Activated CD4-positive, alpha-beta T cell treated with anti-CD3 and anti-CD28 coated beads, Interleukin-2, Interleukin-4, amounts not matched to agents 100 ng/mL and 50 ng/mL, durations not matched to agents 16 hours and 8 hours (primary cell): ENCODE results near the gene CACNA1D.

ENCODE experiments used
- DNase-seq: peaks from one replicate; pipeline ENCODE4 v3.0.0-alpha.2; 2020; ENCODE audit warnings: low spot score

CACNA1D gene

GRCh38 chr3:53809267-53809666 is 314.9 kb downstream of the CACNA1D start:
- no peak for DNase-seq

DNA sequence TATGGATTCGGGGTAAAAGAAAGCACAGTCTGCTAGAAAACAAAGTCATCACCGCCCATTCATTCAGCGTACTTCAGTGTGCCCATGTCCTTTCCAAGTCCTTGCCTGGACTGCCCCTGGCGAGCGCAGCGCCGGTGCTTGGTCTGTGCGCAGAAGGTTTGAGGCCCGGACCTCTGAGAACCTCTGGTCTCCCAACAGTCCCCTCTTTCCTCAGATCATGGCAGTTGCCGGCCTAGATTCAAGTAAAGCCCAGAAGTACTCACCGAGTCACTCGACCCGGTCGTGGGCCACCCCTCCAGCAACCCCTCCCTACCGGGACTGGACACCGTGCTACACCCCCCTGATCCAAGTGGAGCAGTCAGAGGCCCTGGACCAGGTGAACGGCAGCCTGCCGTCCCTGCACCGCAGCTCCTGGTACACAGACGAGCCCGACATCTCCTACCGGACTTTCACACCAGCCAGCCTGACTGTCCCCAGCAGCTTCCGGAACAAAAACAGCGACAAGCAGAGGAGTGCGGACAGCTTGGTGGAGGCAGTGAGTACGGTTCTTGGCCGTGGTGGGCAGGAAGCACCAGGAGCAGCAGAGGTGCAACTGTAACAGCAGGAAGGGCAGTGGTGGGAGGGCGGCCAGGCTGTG is 315.5 kb downstream of the CACNA1D start:
- no peak for DNase-seq

DNA sequence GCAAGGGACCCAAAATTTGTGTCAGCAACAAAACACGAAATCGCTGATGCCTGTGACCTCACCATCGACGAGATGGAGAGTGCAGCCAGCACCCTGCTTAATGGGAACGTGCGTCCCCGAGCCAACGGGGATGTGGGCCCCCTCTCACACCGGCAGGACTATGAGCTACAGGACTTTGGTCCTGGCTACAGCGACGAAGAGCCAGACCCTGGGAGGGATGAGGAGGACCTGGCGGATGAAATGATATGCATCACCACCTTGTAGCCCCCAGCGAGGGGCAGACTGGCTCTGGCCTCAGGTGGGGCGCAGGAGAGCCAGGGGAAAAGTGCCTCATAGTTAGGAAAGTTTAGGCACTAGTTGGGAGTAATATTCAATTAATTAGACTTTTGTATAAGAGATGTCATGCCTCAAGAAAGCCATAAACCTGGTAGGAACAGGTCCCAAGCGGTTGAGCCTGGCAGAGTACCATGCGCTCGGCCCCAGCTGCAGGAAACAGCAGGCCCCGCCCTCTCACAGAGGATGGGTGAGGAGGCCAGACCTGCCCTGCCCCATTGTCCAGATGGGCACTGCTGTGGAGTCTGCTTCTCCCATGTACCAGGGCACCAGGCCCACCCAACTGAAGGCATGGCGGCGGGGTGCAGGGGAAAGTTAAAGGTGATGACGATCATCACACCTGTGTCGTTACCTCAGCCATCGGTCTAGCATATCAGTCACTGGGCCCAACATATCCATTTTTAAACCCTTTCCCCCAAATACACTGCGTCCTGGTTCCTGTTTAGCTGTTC is 316.9 kb downstream of the CACNA1D start:
- DNase-seq = no peak

DNA sequence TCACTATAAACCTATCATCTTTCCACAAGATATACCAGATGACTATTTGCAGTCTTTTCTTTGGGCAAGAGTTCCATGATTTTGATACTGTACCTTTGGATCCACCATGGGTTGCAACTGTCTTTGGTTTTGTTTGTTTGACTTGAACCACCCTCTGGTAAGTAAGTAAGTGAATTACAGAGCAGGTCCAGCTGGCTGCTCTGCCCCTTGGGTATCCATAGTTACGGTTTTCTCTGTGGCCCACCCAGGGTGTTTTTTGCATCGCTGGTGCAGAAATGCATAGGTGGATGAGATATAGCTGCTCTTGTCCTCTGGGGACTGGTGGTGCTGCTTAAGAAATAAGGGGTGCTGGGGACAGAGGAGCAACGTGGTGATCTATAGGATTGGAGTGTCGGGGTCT is 318.0 kb downstream of the CACNA1D start:
- no peak for DNase-seq

DNA sequence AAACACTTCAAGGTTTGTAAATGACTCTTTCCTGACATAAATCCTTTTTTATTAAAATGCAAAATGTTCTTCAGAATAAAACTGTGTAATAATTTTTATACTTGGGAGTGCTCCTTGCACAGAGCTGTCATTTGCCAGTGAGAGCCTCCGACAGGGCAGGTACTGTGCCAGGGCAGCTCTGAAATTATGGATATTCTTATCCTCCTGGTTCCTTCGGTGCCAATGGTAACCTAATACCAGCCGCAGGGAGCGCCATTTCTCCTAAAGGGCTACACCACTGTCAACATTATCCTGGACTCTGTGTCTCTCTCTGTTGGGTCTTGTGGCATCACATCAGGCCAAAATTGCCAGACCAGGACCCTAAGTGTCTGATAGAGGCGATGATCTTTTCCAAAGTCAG is 318.8 kb downstream of the CACNA1D start:
- no peak for DNase-seq

- DNase-seq = no peak
Observed at GRCh38 chr3:53813876-53814275, 319.5 kb downstream of the CACNA1D start.

DNA sequence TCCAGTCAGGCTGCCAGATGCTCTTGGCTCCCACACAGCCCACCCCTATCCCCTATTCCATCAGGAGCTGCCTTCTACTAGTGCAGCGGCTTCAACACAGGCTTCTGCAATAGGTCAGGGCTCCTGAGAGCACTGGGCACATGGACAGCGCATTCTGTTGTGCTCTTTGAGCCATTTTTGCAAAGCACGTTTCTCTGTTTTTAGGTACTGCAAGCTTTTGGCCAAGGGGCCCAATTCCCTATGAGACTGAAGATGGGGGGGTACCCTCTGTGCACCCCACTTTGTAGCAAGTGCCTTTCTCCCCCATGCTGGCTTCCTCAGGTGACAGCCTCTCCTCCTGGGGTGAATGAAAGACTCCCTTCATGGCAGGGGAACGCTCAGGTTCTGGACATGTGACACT is 320.7 kb downstream of the CACNA1D start:
- DNase-seq = no peak

DNA sequence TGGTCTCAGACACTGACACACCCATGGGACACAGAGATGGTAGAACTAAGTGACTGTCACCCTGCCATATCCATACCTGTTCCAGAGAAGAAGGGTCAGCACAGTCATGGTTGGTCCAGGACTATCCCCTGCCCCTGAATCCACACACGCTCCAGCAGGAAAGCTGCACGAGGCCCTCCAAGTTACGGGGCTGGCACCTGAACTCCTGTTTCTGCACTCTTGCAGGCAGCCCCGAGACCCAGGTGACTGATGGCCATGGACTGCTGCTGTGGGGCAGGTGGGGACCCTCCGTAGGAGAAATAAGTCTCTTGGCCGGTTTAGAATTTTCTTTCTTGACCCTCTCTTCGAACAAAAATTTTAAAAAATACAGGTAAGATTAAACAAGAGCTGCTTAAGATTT is 321.2 kb downstream of the CACNA1D start:
- no peak for DNase-seq

GRCh38 chr3:53816425-53816824 is 322.0 kb downstream of the CACNA1D start:
- DNase-seq = no peak

DNA sequence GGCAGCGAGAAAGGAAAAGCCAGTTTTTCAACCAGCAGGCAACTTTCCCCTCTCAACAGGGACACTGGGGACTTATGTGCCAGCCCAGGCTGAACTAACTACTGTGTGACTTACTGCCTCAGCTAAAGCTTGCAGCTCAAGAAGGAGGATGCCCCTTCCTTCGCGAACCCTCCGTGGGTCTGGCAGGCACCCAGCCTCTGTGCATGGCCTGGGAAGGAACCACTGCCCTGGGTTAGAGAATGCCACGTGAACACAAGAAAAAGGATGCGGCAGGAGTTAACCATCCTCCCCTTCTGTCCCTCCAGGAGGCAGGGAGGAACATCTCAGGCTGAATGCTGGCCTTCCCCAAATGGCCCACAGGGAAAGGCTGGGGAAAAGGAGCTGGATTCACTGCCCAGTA is 322.8 kb downstream of the CACNA1D start:
- no peak for DNase-seq

DNA sequence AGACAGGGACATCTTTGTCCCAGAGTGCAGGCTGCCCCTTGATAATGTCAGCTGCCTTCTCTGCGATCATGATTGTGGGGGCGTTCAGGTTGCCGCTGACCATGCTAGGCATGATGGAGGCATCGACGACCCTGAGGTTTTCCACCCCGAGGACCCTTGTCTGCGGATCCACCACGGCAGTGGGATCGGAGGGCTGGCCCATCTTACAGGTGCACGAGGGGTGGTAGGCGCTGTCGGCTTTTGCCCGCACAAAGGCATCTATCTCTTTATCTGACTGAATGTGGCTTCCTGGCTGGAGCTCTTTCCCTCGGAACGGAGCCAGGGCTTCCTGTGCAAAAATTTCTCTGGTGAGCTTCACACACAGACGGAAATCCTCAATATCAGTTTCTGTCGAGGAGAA is 323.4 kb downstream of the CACNA1D start:
- no peak for DNase-seq

GRCh38 chr3:53818221-53819162 is 324.1 kb downstream of the CACNA1D start:
- no peak for DNase-seq

GRCh38 chr3:53819163-53819868 is 324.9 kb downstream of the CACNA1D start:
- DNase-seq = no peak

DNA sequence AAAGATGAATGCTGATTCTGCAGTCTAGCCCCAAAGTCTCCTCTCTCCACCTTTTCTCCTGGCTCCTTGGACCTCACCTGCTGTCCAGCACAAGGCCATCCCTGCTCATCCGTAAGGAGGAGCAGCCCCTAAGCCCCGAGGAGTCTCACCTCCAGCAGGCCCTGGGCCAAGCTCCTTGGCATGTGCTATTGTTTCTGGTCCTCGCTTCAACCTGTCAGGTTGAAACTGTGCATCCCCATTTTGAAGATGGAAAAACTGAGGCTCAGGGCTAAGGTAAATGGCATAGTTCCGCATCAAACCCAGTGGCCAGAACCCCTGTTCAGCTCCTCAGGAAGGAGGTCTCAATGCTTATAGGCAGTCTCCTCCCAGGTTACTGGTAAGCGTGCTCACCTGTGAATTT is 325.7 kb downstream of the CACNA1D start:
- no peak for DNase-seq

GRCh38 chr3:53820756-53821580 is 326.6 kb downstream of the CACNA1D start:
- DNase-seq = no peak

GRCh38 chr3:53821631-53822121 is 327.3 kb downstream of the CACNA1D start:
- DNase-seq = no peak

GRCh38 chr3:53822331-53822741 is 327.9 kb downstream of the CACNA1D start:
- no peak for DNase-seq

DNA sequence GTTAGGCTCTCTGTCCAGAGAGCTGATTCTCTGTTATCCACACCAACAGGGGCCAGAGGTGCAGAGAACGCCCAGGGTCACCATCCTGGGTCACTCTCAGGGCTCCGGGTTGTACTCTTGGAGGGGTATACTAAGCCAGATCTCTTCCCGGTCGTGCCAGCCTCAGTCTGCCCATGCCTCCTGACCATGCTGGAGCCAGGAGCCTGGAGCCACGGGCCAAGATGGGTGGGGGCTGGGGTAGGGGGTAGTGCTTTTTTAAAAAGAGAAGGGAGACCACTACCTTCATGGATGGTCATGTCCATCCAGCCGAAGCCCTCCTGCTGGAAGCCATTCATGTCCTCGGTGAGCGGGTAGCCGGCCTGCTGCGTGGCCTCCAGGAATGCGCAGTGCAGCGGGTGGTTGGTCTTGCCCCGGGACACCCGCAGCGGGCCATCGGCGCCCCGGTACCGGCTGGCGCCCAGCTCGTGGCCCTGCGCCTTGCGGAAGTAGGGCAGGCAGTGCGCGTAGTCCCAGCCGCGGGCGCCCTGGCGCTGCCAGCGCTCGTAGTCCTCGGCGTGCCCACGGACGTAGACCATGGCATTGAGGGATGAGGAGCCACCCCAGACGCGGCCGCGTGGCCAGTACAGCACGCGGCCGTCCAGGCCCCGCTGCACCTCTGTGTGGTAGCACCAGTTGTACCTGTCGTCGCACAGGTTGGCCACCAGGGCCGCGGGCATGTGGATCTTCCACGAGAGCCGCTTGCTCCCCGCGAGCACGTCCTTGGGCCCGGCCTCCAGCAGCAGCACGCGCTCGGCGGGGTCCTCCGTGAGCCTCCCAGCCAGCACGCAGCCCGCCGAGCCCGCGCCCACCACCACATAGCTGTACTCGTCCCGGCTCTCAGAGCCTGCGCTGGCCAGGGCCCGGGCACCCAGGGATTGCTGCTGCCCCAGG is 328.9 kb downstream of the CACNA1D start:
- DNase-seq = no peak

GRCh38 chr3:53823956-53824657 is 329.7 kb downstream of the CACNA1D start:
- no peak for DNase-seq
